H1 (cell line): ENCODE measurements around the gene CENPA. TPM values are rescaled to one million over a fixed set of nuclear protein-coding genes. Genes with fewer than 3 reads are reported as not detected.

ENCODE experiments used
- ASH2L ChIP-seq: fragments of 200-600, 300-600 bp; sonication (generic); IDR thresholded peaks from one replicate; pipeline ENCODE4 v1.7.1; 2017; ENCODE audit warnings: low read length
- BCL11A ChIP-seq, 2 experiments: IDR thresholded peaks; one replicate each; pipeline ENCODE4 v1.6.1; 2011; ENCODE audit warnings: low read depth in 2 of 2, low read length in 2 of 2, mild to moderate bottlenecking in 2 of 2
- CREB1 ChIP-seq: IDR thresholded peaks from 2 replicates; pipeline ENCODE4 v1.6.1; 2012; ENCODE audit warnings: inconsistent platforms
- CTBP2 ChIP-seq: IDR thresholded peaks from 2 replicates; pipeline ENCODE4 v1.7.0; 2011; ENCODE audit warnings: borderline replicate concordance, mild to moderate bottlenecking, moderate library complexity, mixed read lengths, low read length; ENCODE audit not compliant: insufficient read depth, insufficient read length
- EZH2 ChIP-seq: fragments of 200-600 bp; sonication (generic); IDR thresholded peaks from 2 replicates; pipeline ENCODE4 v1.7.1; 2012; ENCODE audit warnings: low read depth, mild to moderate bottlenecking, moderate library complexity, low read length, inconsistent platforms; ENCODE audit not compliant: severe bottlenecking
- NANOG ChIP-seq: IDR thresholded peaks from 2 replicates; pipeline ENCODE4 v1.6.1; 2011; ENCODE audit warnings: low read length, low read depth, mild to moderate bottlenecking, inconsistent platforms; ENCODE audit not compliant: insufficient read depth, poor library complexity, severe bottlenecking
- POLR2A ChIP-seq, 2 experiments: IDR thresholded peaks; 1 replicate in 1 of 2; 2 replicates in 1 of 2; pipeline ENCODE4 v1.6.1; 2011; ENCODE audit warnings: low read depth in 2 of 2, low read length in 2 of 2, mild to moderate bottlenecking in 2 of 2; ENCODE audit errors: control extremely low read depth in 1 of 2
- SIX5 ChIP-seq: IDR thresholded peaks from 2 replicates; pipeline ENCODE4 v1.6.1; 2011; ENCODE audit warnings: mild to moderate bottlenecking, low read depth, low read length
- SP2 ChIP-seq: IDR thresholded peaks from 2 replicates; pipeline ENCODE4 v1.6.1; 2012; ENCODE audit warnings: mild to moderate bottlenecking, low read length, inconsistent platforms
- TAF1 ChIP-seq: IDR thresholded peaks from 2 replicates; pipeline ENCODE4 v1.6.1; 2011; ENCODE audit warnings: mild to moderate bottlenecking, low read depth, low read length
- polyA plus RNA-seq, 7 experiments: library from polyadenylated mRNA; depleted of rRNA in 3 of 7; stranded (reverse) in 5 of 7; unstranded in 2 of 7; fragments of >200 nt in 5 of 7; fragments of 200-250 nt in 2 of 7; gene quantifications; 1 replicate in 5 of 7; 2 replicates in 1 of 7; 4 replicates in 1 of 7; pipeline versions ENCODE4 v1.2.1 to v1.2.3, GENCODE V29; 2011 to 2013; ENCODE audit warnings: missing spikeins in 2 of 7, mixed read lengths in 2 of 7
- total RNA-seq: library from RNA; stranded (reverse); fragmentation: NEBNext Ultra II Directional; extraction: Animal tissue kit (Norgen Biotek cat#: 25700); gene quantifications from 2 replicates; pipeline ENCODE4 v1.2.1, GENCODE V29; 2021
- TF ChIP-seq, protein P1 (sequence below): fragments of 300-600 bp; sonication (generic); IDR thresholded peaks from 2 replicates; pipeline ENCODE4 v1.7.1; 2012; ENCODE audit warnings: low read length, moderate library complexity, mild to moderate bottlenecking, inconsistent platforms; ENCODE audit not compliant: insufficient replicate concordance

Gene CENPA
- total and polyA plus RNA-seq, 2 of the 8 experiments (the other 6 are each of a cell fraction or from before 2014, with no cell fraction given): 19.4 to 30.9 TPM

DNA sequence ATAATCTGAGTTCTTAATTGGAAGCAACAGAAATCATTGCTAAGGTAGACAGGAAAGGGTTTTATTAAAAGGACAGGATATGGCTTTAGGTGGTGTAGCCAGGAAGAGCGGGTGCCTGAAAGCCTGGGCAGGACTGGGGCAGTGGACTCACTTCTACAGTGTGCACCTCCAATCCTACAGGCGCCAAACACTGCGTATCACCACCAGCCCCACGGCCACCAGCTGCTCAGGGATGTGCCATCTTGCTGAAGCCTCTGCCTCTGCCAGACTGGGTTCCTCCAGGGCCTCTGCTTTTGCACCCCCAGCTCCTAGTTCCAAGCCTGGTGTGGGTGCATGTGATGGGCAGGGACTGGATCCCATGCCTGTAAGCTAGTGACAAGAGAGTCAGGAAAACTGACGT lies 32.4 kb downstream of the CENPA start (continued):
- TF ChIP-seq, protein P1, sequence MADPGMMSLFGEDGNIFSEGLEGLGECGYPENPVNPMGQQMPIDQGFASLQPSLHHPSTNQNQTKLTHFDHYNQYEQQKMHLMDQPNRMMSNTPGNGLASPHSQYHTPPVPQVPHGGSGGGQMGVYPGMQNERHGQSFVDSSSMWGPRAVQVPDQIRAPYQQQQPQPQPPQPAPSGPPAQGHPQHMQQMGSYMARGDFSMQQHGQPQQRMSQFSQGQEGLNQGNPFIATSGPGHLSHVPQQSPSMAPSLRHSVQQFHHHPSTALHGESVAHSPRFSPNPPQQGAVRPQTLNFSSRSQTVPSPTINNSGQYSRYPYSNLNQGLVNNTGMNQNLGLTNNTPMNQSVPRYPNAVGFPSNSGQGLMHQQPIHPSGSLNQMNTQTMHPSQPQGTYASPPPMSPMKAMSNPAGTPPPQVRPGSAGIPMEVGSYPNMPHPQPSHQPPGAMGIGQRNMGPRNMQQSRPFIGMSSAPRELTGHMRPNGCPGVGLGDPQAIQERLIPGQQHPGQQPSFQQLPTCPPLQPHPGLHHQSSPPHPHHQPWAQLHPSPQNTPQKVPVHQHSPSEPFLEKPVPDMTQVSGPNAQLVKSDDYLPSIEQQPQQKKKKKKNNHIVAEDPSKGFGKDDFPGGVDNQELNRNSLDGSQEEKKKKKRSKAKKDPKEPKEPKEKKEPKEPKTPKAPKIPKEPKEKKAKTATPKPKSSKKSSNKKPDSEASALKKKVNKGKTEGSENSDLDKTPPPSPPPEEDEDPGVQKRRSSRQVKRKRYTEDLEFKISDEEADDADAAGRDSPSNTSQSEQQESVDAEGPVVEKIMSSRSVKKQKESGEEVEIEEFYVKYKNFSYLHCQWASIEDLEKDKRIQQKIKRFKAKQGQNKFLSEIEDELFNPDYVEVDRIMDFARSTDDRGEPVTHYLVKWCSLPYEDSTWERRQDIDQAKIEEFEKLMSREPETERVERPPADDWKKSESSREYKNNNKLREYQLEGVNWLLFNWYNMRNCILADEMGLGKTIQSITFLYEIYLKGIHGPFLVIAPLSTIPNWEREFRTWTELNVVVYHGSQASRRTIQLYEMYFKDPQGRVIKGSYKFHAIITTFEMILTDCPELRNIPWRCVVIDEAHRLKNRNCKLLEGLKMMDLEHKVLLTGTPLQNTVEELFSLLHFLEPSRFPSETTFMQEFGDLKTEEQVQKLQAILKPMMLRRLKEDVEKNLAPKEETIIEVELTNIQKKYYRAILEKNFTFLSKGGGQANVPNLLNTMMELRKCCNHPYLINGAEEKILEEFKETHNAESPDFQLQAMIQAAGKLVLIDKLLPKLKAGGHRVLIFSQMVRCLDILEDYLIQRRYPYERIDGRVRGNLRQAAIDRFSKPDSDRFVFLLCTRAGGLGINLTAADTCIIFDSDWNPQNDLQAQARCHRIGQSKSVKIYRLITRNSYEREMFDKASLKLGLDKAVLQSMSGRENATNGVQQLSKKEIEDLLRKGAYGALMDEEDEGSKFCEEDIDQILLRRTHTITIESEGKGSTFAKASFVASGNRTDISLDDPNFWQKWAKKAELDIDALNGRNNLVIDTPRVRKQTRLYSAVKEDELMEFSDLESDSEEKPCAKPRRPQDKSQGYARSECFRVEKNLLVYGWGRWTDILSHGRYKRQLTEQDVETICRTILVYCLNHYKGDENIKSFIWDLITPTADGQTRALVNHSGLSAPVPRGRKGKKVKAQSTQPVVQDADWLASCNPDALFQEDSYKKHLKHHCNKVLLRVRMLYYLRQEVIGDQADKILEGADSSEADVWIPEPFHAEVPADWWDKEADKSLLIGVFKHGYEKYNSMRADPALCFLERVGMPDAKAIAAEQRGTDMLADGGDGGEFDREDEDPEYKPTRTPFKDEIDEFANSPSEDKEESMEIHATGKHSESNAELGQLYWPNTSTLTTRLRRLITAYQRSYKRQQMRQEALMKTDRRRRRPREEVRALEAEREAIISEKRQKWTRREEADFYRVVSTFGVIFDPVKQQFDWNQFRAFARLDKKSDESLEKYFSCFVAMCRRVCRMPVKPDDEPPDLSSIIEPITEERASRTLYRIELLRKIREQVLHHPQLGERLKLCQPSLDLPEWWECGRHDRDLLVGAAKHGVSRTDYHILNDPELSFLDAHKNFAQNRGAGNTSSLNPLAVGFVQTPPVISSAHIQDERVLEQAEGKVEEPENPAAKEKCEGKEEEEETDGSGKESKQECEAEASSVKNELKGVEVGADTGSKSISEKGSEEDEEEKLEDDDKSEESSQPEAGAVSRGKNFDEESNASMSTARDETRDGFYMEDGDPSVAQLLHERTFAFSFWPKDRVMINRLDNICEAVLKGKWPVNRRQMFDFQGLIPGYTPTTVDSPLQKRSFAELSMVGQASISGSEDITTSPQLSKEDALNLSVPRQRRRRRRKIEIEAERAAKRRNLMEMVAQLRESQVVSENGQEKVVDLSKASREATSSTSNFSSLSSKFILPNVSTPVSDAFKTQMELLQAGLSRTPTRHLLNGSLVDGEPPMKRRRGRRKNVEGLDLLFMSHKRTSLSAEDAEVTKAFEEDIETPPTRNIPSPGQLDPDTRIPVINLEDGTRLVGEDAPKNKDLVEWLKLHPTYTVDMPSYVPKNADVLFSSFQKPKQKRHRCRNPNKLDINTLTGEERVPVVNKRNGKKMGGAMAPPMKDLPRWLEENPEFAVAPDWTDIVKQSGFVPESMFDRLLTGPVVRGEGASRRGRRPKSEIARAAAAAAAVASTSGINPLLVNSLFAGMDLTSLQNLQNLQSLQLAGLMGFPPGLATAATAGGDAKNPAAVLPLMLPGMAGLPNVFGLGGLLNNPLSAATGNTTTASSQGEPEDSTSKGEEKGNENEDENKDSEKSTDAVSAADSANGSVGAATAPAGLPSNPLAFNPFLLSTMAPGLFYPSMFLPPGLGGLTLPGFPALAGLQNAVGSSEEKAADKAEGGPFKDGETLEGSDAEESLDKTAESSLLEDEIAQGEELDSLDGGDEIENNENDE: no peak
- no peak for TF ChIP-seq EZH2
- no peak for TF ChIP-seq NANOG
- no peak for TF ChIP-seq POLR2A (IDR thresholded peaks at IDR 0.05; ENCODE audit: control extremely low read depth in 1 of 2, low read depth in 2 of 2, low read length in 2 of 2)
- TF ChIP-seq CTBP2: no peak
- TF ChIP-seq TAF1: no peak
- TF ChIP-seq SP2: no peak
- no peak for TF ChIP-seq CREB1
- TF ChIP-seq SIX5: no peak
- no peak for TF ChIP-seq BCL11A (IDR thresholded peaks at IDR 0.05; ENCODE audit: low read depth in 2 of 2, low read length in 2 of 2)
- no peak for TF ChIP-seq ASH2L
